GM12875 (cell line): ENCODE measurements around the gene ZNF529.
"Not testable (repeated sequence)": the region's sequence is repeated elsewhere in the genome, so short reads cannot be mapped to it uniquely, and the experiment has no call there.

Experiments
- H3K4me3 ChIP-seq: one replicate; pipeline ENCODE4 v1.5.1; 2011; ENCODE audit warnings: low read depth, low read length, control low read depth
- CTCF ChIP-seq: IDR thresholded peaks from 2 replicates; pipeline ENCODE4 v1.5.1; 2011; ENCODE audit warnings: low read depth, mild to moderate bottlenecking, control low read depth, inconsistent platforms, low read length, moderate library complexity, borderline replicate concordance; ENCODE audit not compliant: insufficient read depth

Gene ZNF529

GRCh38 chr19:36573020-36573894, at the start of gene ZNF529:
ZNF529 (minus strand) TSS chr19:36573292; CDS start chr19:36572346, 946 bp downstream.
- peak within 1 kb of the TSS; percentile 82 for H3K4me3 ChIP-seq
- no peak for TF ChIP-seq CTCF

GRCh38 chr19:36605877-36606478, 32.9 kb upstream of the ZNF529 start:
- TF ChIP-seq CTCF: no peak
- H3K4me3 ChIP-seq: no peak overlapping the region

GRCh38 chr19:36605101-36605876, 32.2 kb upstream of the ZNF529 start, which contains the start of gene ZNF382:
ZNF382 (plus strand) TSS chr19:36605313; CDS start chr19:36609915, 4,602 bp downstream.
- H3K4me3 ChIP-seq: peak within 1 kb of the TSS; percentile 60
- TF ChIP-seq CTCF: no peak

GRCh38 chr19:36604656-36605100, 31.6 kb upstream of the ZNF529 start:
- H3K4me3 ChIP-seq: peak overlapping the region; percentile 60
- TF ChIP-seq CTCF: no peak

GRCh38 chr19:36602681-36603080, 29.6 kb upstream of the ZNF529 start:
- not testable (repeated sequence) for H3K4me3 ChIP-seq

GRCh38 chr19:36579255-36579654, 6.2 kb upstream of the ZNF529 start:
- H3K4me3 ChIP-seq: no peak overlapping the region
- no peak for TF ChIP-seq CTCF
